Endothelial cell of umbilical vein (primary cell): ENCODE results near the gene PLD4. TPM values are rescaled to one million over a fixed set of nuclear protein-coding genes. Genes with fewer than 3 reads are reported as not detected.

ENCODE experiments used
- BruUV-seq: library from RNA; stranded (reverse); fragments of 400-500 nt; replicated peaks from 2 replicates; lab custom pipeline; 2021; lab: Mats Ljungman, UMichigan
- CTCF ChIA-PET: fragments of 300-600, 350-600 bp; sonication (Branson Sonifier 250); formaldehyde crosslinking; loops from one replicate; lab custom pipeline; 2021; ENCODE audit warnings: antibody characterized with exemption, inconsistent platforms; lab: Charles Lee
- POLR2A ChIA-PET: fragments of 300-600, 350-600 bp; sonication (Branson Sonifier 250); formaldehyde crosslinking; loops from one replicate; lab custom pipeline; 2021; ENCODE audit warnings: antibody characterized with exemption, inconsistent platforms; lab: Charles Lee
- DNase-seq: peaks from one replicate; pipeline ENCODE4 v3.0.0-alpha.2; 2011; ENCODE audit warnings: low read depth, low spot score
- FAIRE-seq: peaks from 2 replicates; lab custom pipeline; 2011; peaks lifted over from hg19 to GRCh38; lab: Jason Lieb, UNC
- H2AFZ ChIP-seq: 2 replicates; pipeline ENCODE4 v1.6.0; 2012; ENCODE audit warnings: low read depth, low read length, control low read depth, inconsistent platforms
- H3K27ac ChIP-seq: 2 replicates; pipeline ENCODE4 v1.5.1; 2011; ENCODE audit warnings: low read depth, mild to moderate bottlenecking, control low read depth, low read length, moderate library complexity; ENCODE audit not compliant: insufficient read depth
- H3K27me3 ChIP-seq, 2 experiments: 2 replicates each; pipeline versions ENCODE4 v1.6.0 to v1.6.1; 2011; ENCODE audit warnings: low read length in 2 of 2, mixed read lengths in 1 of 2; ENCODE audit not compliant: control insufficient read depth in 2 of 2, insufficient read depth in 2 of 2
- H3K36me3 ChIP-seq, 2 experiments: 2 replicates in 1 of 2; 3 replicates in 1 of 2; pipeline ENCODE4 v1.5.1; 2011; ENCODE audit warnings: low read length in 2 of 2, mild to moderate bottlenecking in 1 of 2, moderate library complexity in 1 of 2; ENCODE audit not compliant: control insufficient read depth in 2 of 2, insufficient read depth in 2 of 2; ENCODE audit errors: extremely low read depth in 1 of 2
- H3K4me1 ChIP-seq: 3 replicates; pipeline ENCODE4 v1.5.1; 2011; ENCODE audit warnings: mild to moderate bottlenecking, low read length; ENCODE audit not compliant: control insufficient read depth, insufficient read depth; ENCODE audit errors: extremely low read depth
- H3K4me2 ChIP-seq: 2 replicates; pipeline ENCODE4 v1.6.1; 2011; ENCODE audit warnings: low read length, control low read depth, mixed read lengths; ENCODE audit not compliant: insufficient read depth
- H3K4me3 ChIP-seq, 3 experiments: fragments of 200-600 bp in 1 of 3; sonication (generic), shearing (Covaris generic) in 1 of 3; replicated peaks in 1 of 3; 2 replicates each; pipeline ENCODE4 v1.5.1; 2011 to 2016; ENCODE audit warnings: control low read depth in 3 of 3, low read length in 3 of 3, mild to moderate bottlenecking in 2 of 3, inconsistent platforms in 1 of 3, low read depth in 1 of 3, moderate library complexity in 1 of 3; ENCODE audit not compliant: insufficient read depth in 1 of 3
- H3K79me2 ChIP-seq: 2 replicates; pipeline ENCODE4 v1.6.0; 2012; ENCODE audit warnings: low read length, inconsistent platforms; ENCODE audit not compliant: control insufficient read depth, insufficient read depth
- H3K9ac ChIP-seq: replicated peaks from 2 replicates; pipeline ENCODE3; 2011; ENCODE audit warnings: low read length, control low read depth; ENCODE audit not compliant: insufficient read depth; ENCODE audit errors: extremely low read depth
- H3K9me1 ChIP-seq: replicated peaks from 3 replicates; pipeline ENCODE4 v1.6.0; 2011; ENCODE audit warnings: mild to moderate bottlenecking, low read length; ENCODE audit not compliant: control insufficient read depth, insufficient read depth; ENCODE audit errors: extremely low read depth
- H3K9me3 ChIP-seq: replicated peaks from 2 replicates; pipeline ENCODE4 v1.5.1; 2012; ENCODE audit warnings: low read length, inconsistent platforms; ENCODE audit not compliant: control insufficient read depth, insufficient read depth
- H4K20me1 ChIP-seq: replicated peaks from 2 replicates; pipeline ENCODE3; 2011; ENCODE audit warnings: mild to moderate bottlenecking, low read length; ENCODE audit not compliant: control insufficient read depth, insufficient read depth; ENCODE audit errors: extremely low read depth
- EZH2 ChIP-seq: IDR thresholded peaks from 2 replicates; pipeline ENCODE4 v1.6.1; 2012; ENCODE audit warnings: borderline replicate concordance, low read depth, mild to moderate bottlenecking, moderate library complexity, low read length, inconsistent platforms; ENCODE audit not compliant: severe bottlenecking
- FOS ChIP-seq: IDR thresholded peaks from 2 replicates; pipeline ENCODE4 v1.6.1; 2011; ENCODE audit warnings: mild to moderate bottlenecking, low read length, moderate library complexity, borderline replicate concordance; ENCODE audit not compliant: insufficient read depth
- GATA2 ChIP-seq: IDR thresholded peaks from 2 replicates; pipeline ENCODE4 v1.7.0; 2011; ENCODE audit warnings: low read depth, mild to moderate bottlenecking, moderate library complexity, mixed read lengths, low read length; ENCODE audit not compliant: insufficient read length, insufficient read depth
- JUN ChIP-seq: IDR thresholded peaks from 2 replicates; pipeline ENCODE4 v1.6.1; 2011; ENCODE audit warnings: borderline replicate concordance, low read depth; ENCODE audit not compliant: insufficient read length, insufficient read depth
- MYC ChIP-seq: IDR thresholded peaks from one replicate; pipeline ENCODE4 v1.6.1; 2011; ENCODE audit warnings: mild to moderate bottlenecking, low read depth, low read length
- POLR2A ChIP-seq: IDR thresholded peaks from 2 replicates; pipeline ENCODE4 v1.6.1; 2012; ENCODE audit warnings: low read depth, mild to moderate bottlenecking, control low read depth, low read length
- POLR2AphosphoS5 ChIP-seq: IDR thresholded peaks from 2 replicates; pipeline ENCODE4 v1.6.1; 2012; ENCODE audit warnings: low read depth, mild to moderate bottlenecking, control low read depth, low read length, moderate library complexity; ENCODE audit not compliant: insufficient read depth
- dilution Hi-C: fragments of 300-500 bp; cut with MboI; formaldehyde crosslinking; loops from one replicate; pipeline ENCODE4 v1.15.0; 2019; ENCODE audit warnings: low sequenced_read_pairs; ENCODE audit not compliant: extremely low pct_ligation_motif_present
- intact Hi-C: fragments of 100-400 bp; cut with micrococcal nuclease; formaldehyde crosslinking; loops from one replicate; pipeline ENCODE4 v1.10.0; 2022
- polyA plus RNA-seq, 4 experiments: library from polyadenylated mRNA; depleted of rRNA in 3 of 4; stranded (reverse) in 3 of 4; unstranded in 1 of 4; fragments of >200 nt; gene quantifications; 2 replicates each; pipeline versions ENCODE4 v1.2.1 to v1.2.3, GENCODE V29; 2011 to 2012; ENCODE audit warnings: missing spikeins in 1 of 4
- total RNA-seq: library from RNA; stranded (reverse); gene quantifications from 2 replicates; pipeline ENCODE4 v1.2.3, GENCODE V29; 2021
- TF ChIP-seq, protein P1 (sequence below), 2 donors: IDR thresholded peaks; 1 replicate in 1 of 2; 2 replicates in 1 of 2; pipeline ENCODE4 v1.5.1; 2011; ENCODE audit warnings: low read length in 2 of 2, mild to moderate bottlenecking in 2 of 2, moderate library complexity in 2 of 2, control low read depth in 1 of 2, inconsistent platforms in 1 of 2, low read depth in 1 of 2; ENCODE audit not compliant: insufficient read depth in 1 of 2; ENCODE audit errors: extremely low read depth in 1 of 2
- TF ChIP-seq, protein P2 (sequence below): IDR thresholded peaks from 2 replicates; pipeline ENCODE4 v1.6.1; 2011; ENCODE audit not compliant: insufficient read depth, insufficient read length

Gene PLD4
- total and polyA plus RNA-seq, 2 donors (not counting 3 experiments of a cell fraction or from before 2014, with no cell fraction given), result 0.01 to 0.11 TPM

DNA sequence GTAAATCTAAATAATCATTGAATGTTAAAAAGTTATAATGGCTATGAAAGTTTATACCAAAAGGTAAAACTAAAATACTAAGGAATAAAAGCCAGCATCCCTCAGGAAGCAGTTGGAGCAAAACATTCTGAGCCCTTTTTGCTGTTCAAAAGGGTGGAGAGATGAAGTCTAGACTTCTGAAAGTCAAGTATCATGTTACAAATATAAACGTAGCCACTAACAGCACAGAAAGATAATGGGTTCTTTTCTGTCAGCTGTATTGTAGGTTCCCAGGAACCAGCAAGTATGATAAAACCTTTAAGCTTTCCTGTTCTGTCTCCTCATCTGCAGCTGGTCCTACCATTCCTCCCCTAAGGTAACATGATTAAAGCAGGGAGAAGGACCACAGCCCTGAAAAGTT is 16.4 kb upstream of the PLD4 start:
- H3K4me1 ChIP-seq, result no peaks in the 10 kb centered on the region
- H4K20me1 ChIP-seq, result no peaks in the 10 kb centered on the region
- TF ChIP-seq, protein P1, sequence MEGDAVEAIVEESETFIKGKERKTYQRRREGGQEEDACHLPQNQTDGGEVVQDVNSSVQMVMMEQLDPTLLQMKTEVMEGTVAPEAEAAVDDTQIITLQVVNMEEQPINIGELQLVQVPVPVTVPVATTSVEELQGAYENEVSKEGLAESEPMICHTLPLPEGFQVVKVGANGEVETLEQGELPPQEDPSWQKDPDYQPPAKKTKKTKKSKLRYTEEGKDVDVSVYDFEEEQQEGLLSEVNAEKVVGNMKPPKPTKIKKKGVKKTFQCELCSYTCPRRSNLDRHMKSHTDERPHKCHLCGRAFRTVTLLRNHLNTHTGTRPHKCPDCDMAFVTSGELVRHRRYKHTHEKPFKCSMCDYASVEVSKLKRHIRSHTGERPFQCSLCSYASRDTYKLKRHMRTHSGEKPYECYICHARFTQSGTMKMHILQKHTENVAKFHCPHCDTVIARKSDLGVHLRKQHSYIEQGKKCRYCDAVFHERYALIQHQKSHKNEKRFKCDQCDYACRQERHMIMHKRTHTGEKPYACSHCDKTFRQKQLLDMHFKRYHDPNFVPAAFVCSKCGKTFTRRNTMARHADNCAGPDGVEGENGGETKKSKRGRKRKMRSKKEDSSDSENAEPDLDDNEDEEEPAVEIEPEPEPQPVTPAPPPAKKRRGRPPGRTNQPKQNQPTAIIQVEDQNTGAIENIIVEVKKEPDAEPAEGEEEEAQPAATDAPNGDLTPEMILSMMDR (IDR thresholded peaks at IDR 0.05; ENCODE audit: extremely low read depth in 1 of 2, insufficient read depth in 1 of 2, low read depth in 1 of 2, low read length in 2 of 2), result no peak
- TF ChIP-seq POLR2A (no peak), EZH2 (no peak), GATA2 (no peak), MYC (no peak), JUN (no peak), POLR2AphosphoS5 (no peak), FOS (no peak)
- TF ChIP-seq, protein P2, sequence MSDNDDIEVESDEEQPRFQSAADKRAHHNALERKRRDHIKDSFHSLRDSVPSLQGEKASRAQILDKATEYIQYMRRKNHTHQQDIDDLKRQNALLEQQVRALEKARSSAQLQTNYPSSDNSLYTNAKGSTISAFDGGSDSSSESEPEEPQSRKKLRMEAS, result no peak
- H3K79me2 ChIP-seq, result no peaks in the 10 kb centered on the region
- CTCF ChIA-PET, result interaction anchor here (0.8 kb wide), 1 partner anchor 12 kb away, joined by 3 read pairs; no protein-coding TSS in a partner anchor
- no peak overlapping the region for H2AFZ ChIP-seq
- POLR2A ChIA-PET, result no interaction called here
- no peak overlapping the region for H3K4me2 ChIP-seq
- no peaks in the 10 kb centered on the region for H3K36me3 ChIP-seq
- no peak overlapping the region for H3K4me3 ChIP-seq
- H3K9me1 ChIP-seq, result no peaks in the 10 kb centered on the region
- BruUV-seq, result no TSS peak
- H3K9me3 ChIP-seq, result no peaks in the 10 kb centered on the region
- H3K9ac ChIP-seq, result no peak overlapping the region
- intact Hi-C loops (no loop called here), dilution Hi-C loops (no loop called here)
- DNase-seq (no peak), FAIRE-seq (no peak)
- H3K27me3 ChIP-seq, result peaks cover 10 to 11% of the 10 kb centered on the region in 2 experiments
- no peak overlapping the region for H3K27ac ChIP-seq
